Stimulated activated CD8-positive, alpha-beta memory T cell treated with anti-CD3 and anti-CD28 coated beads, Interleukin-7, amount 100 ng/mL, for 24 hours (primary cell): Measurements from ENCODE around the gene RACK1.

Experiments
- DNase-seq: peaks from one replicate; pipeline ENCODE4 v3.0.0-alpha.2; 2020; ENCODE audit warnings: low read depth

RACK1 gene

GRCh38 chr5:181233801-181234454, 9.8 kb downstream of the RACK1 start:
- DNase-seq, result no peak

- DNase-seq, result no peak
Observed at GRCh38 chr5:181233088-181233800, 10.5 kb downstream of the RACK1 start.

GRCh38 chr5:181232593-181232992, 11.1 kb downstream of the RACK1 start:
- DNase-seq, result no peak

GRCh38 chr5:181231432-181231831, 12.3 kb downstream of the RACK1 start:
- no peak for DNase-seq

GRCh38 chr5:181230551-181230950, 13.2 kb downstream of the RACK1 start:
- DNase-seq, result no peak

GRCh38 chr5:181229996-181230395, 13.7 kb downstream of the RACK1 start:
- DNase-seq, result no peak

- DNase-seq, result no peak
Observed at GRCh38 chr5:181224390-181225229, 19.1 kb downstream of the RACK1 start.

GRCh38 chr5:181223729-181224389, 19.8 kb downstream of the RACK1 start:
- DNase-seq, result no peak

GRCh38 chr5:181223058-181223728, 20.5 kb downstream of the RACK1 start, which contains the start of gene TRIM41:
TRIM41 (plus strand) TSS chr5:181223281; CDS start chr5:181224000, 719 bp downstream.
- peak; percentile 95 for DNase-seq

- no peak for DNase-seq
Observed at GRCh38 chr5:181222630-181223057, 21.1 kb downstream of the RACK1 start.

GRCh38 chr5:181221792-181222629, 21.7 kb downstream of the RACK1 start:
- DNase-seq, result peak; percentile 99

GRCh38 chr5:181221105-181221791, 22.5 kb downstream of the RACK1 start:
- no peak for DNase-seq

- no peak for DNase-seq
Observed at GRCh38 chr5:181220178-181220515, 23.6 kb downstream of the RACK1 start.

- DNase-seq, result no peak
Observed at GRCh38 chr5:181219262-181220177, 24.2 kb downstream of the RACK1 start.

GRCh38 chr5:181218795-181219124, 24.9 kb downstream of the RACK1 start:
- DNase-seq, result no peak

GRCh38 chr5:181217803-181218062, 26.0 kb downstream of the RACK1 start:
- DNase-seq, result no peak

GRCh38 chr5:181217111-181217802, 26.4 kb downstream of the RACK1 start:
- DNase-seq, result no peak

GRCh38 chr5:181215997-181216989, 27.4 kb downstream of the RACK1 start:
- DNase-seq, result no peak
